RCC 7860 (cell line): ENCODE measurements around the gene C17orf50.
"Not testable (repeated sequence)": the region's sequence is repeated elsewhere in the genome, so short reads cannot be mapped to it uniquely, and the experiment has no call there.

Source experiments
- DNase-seq: peaks from one replicate; pipeline ENCODE4 v3.0.0-alpha.2; 2015; ENCODE audit warnings: low spot score
- FAIRE-seq: peaks from 2 replicates; lab custom pipeline; 2012; peaks lifted over from hg19 to GRCh38; lab: Jason Lieb, UNC

Gene C17orf50

DNA sequence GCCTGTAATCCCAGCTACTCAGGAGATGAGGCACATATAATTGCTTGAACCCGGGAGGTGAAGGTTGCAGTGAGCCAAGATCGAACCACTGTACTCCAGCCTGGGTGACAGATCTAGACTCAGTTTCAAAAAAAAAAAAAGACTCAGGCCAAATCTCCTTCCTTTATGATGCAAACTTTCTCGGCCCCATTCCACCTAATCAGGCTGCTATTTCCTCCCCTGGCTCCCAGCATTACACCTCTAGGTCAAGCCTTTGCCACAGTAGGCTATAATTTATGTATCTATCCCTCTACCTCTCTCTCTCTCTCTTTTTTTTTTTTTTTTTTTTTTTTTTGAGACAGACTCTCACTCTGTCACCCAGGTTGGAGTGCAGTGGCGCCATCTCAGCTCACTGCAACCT lies 9.1 kb upstream of the C17orf50 start:
- DNase-seq, FAIRE-seq: not testable (repeated sequence)

DNA sequence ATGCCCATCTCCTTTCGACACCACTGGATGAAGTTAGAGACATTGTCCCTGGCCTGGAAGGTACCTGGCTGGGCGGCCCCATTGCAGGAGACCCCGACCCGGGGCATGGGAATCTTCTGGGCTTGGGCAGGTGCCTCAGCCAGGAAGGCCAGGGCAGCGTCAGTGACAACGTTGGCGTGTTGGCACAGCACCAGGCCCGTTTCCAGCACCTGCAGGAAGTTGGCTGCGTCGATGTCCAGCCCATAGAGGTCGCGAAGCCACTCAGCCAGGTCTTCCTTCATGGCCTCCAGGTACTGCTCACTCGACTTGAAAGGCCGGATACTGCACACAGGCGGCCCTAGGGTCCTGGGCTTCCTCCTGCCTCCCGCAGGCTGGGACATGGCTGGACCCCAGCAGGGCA lies 8.2 kb upstream of the C17orf50 start:
- no peak for FAIRE-seq
- DNase-seq: no peak

DNA sequence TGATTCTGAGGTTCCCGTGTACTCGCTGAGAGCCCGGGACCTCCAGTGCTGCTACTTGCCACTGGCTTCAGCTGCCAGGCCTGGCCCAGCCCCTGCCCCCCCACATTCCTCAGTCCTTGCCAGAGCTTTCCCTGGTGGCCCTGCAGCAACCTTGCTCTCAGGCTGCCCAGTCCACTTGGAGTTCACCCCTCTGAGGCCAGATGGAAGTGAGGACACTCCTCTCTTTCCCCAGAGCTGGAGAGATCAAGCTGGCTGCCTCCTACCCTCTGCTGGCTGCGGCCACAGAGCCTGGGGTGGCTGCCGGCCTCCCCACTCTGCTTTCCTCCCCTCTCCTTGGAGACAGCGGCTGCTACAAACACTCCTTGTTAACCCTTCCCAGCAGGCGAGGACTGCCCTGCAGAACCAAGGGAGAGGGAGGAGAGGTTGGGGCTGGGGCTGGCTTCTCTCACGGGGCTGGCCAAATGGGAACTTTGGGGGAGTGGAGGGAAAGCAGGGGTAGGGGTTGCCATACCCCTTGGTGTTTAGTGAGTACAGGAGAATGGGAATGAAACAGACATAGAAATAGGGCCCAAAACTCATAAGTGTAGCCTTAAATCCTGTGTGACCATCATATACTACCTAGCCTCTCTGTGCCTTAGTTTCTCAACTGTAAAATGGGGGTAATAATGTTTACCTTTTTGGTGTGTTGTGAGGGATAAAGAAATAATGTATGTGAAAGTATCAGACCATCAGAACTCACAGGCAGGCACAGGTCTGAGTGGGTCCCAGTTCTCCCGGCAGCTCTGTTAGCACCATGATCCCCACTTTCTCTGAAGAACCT lies 7.5 kb upstream of the C17orf50 start, which contains the start of gene GAS2L2:
GAS2L2 (minus strand) TSS at position 295 of the 820 bp plus-strand sequence. CDS start 389 bp downstream, outside the sequence.
- DNase-seq: no peak
- FAIRE-seq: no peak

DNA sequence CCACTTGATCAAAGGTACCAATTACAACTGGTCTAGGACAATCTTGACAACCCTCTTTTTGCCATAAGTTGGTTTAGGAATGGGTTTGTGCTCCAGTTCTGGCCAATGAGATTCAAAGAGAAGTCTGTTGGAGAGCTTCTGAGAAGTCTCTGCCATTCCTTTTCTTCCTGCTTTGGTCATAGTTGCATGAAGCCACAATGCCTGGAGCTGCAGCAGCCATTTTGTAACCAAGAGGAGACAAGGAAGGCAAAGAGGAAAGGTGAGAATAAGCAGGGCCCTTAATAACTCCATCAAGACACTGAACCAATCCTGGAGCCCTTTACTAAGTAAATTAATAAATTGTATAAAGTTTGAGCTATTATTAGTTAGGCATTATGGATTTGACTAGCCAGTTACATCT lies 3.4 kb upstream of the C17orf50 start:
- FAIRE-seq (no peak), DNase-seq (no peak)

DNA sequence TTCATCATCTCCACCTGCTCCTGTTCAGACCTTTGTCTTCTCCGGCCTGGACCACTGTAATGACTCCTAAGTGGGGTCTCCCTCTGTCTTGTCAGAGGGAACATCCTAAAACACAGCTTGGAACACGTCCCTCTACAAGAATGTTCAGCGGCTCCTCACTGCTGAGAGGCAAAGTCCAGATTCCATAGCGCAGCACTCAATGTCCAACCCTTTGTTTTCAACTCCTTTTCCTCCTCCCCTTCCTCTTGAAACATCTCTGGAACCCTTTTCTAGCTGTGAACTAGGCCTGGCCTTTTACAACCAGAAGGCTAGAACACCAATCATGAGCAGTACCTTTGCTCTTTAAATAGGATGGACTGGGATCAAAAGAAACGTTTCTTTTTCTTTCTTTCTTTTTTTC lies 914 bp downstream of the C17orf50 start:
- DNase-seq (no peak), FAIRE-seq (no peak)

DNA sequence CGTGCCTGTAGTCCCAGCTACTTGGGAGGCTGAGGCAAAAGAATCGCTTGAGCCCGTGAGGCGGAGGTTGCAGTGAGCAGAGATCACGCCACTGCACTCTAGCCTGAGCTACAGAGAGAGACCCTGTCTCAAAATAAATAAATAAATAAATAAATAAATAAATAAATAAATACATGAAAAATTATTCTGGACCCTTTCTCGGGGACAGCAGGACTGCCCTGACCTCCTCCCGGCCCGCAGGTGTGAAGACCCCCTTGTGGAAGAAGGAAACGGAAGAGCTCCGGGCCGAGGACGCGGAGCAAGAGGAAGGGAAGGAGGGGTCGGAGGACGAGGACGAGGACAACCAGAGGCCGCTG lies 3.1 kb downstream of the C17orf50 start:
- DNase-seq: no peak
- FAIRE-seq: no peak

DNA sequence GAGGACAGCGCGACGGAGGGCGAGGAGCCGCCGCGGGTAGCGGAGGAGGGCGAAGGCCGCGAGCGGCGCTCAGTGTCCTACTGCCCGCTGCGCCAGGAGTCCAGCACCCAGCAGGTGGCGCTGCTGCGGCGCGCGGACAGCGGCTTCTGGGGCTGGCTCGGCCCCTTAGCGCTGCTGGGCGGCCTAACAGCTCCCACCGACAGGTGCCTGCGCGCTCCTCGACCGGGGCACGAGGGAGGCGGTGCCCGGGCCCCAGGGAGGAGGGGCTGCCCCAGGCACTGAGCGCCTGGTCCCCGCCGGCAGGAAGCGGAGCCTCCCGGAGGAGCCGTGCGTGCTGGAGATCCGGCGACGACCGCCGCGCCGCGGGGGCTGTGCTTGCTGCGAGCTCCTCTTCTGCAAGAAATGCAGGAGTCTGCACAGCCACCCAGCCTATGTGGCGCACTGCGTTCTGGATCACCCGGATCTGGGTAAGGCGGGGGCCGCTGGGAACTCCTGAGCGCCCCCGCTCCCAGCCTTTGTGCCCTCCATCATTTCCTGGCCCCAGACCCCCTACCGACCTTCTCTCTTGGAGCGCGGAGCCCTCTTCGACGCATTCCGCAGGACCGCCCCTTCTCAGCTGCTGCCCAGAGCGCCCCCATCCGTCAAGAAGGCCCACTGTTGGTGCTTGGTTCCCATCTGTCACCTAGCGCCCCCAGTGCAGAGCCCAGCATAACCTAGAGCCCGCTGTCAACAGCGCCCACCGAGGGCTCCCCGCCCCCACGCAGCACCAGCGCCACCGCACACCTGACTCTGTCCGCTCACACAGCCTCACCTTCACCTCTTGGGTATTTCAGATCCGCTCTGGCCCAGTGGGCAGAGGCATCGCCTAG lies 3.7 kb downstream of the C17orf50 start:
- FAIRE-seq: no peak

DNA sequence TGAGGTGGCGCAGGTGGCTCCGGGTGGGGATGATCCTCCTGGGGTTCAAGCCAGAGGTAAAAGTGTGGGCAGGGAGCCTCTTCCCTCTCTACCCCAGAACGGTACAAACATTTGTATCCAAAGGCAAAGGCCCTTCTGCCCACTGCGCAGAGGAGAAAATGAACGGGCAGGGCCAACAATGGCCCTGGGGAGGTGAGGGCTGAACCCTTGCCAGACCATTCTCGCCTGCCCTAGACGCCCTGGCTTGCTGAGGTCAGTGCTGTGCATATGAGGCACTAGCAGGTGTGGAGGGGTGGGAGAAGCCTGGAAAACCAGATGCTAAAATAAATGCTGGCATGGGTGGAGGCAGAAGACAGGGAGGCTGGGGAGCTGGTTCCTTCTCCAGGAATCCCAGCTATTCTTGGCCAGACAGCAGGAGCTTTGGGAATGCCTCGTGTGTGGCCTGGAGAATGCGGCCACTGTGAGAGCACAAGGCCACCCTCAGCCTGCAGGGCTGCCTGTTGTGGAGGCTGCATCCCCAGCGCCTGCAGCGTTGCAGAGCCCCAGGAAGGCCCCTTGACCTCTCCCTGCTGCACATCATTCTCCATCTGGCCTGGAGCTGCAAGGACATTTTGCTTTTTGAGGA lies 4.5 kb downstream of the C17orf50 start:
- no peak for DNase-seq
- FAIRE-seq: no peak

More for the DNA sequence above, 3.7 kb downstream of the C17orf50 start:
- DNase-seq: peak; percentile 81

DNA sequence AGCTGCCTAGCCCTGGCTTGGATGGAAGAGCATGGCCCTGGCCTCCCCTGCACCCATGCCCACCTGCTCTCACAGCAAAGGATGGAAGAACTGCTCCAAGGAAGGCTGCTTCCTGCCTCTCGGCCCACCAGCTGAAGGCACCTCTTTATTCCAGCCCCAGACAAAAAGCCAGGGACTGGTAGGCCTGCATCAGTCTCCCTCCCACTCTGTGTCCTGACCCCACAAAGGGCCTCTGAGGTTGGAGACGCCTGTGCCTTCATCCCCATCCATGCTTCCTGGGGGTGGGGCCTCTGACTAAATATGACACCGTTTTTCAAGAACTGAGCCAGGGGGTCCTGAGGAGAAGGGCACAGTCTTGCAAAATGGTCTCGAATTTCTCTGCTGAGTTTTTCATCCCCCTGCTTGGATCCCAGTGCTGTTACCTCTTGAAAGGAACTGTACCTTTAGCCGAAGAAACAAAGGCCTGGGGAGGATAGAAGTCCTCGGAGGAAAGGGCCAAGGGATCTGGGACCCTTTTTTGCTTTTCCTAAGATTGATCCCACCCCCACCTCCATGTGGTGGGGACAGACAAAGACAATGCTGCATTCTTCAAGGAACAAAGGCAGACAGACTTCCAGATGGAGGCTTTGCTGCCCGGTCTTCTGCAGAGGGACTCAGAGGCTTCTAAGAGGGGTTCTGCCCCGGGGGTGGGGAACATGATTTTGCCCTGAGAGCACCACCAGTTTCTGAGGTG lies 5.2 kb downstream of the C17orf50 start:
- FAIRE-seq: no peak
- no peak for DNase-seq

DNA sequence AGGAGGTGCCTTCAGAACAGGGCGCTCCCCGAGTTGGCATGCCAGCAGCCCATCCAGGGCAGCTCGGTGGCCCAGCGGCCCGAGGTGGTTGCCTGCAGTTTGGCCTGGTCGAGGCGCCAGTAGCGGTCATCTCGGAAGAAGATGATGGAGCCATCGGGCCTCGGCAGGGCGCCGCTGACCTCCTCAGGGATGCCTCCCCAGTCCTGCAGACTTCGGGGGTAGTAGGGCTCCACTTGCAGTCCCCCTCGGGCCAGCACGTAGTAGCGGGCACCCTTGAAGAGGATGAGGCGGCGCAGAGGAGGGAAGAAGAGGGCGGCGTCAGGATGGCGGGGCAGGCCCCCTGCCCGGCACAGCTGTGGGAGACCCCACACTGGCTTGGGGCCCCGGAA lies 5.8 kb downstream of the C17orf50 start:
- FAIRE-seq (no peak), DNase-seq (no peak)

DNA sequence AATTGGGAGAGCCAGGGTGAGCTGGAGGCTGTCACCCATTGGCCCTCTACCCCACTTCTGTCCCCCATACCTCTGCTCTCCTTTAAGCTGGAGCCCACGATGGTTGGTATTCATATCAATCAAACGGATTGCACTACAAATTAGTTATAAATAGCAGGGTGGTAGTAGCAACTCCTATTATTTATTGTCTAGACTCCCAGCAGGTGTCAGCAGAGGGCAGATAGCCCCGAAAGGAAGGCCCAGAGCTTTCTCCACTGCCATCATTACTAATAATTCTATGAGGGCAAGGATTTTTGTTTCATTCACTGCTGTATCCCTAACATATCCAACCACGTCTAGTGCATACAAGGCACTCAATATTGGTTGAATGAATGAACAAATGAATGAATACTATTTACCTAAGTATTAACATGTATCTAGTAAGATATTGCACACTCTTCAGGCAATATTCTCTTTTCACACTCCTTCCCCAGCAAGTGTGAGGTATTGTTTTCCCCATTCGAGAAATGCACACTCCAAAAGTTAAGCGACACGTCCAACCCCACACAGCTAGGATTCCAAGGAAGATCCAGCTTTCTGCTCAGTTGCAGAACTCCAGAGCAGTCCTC lies 6.3 kb downstream of the C17orf50 start:
- no peak for DNase-seq

DNA sequence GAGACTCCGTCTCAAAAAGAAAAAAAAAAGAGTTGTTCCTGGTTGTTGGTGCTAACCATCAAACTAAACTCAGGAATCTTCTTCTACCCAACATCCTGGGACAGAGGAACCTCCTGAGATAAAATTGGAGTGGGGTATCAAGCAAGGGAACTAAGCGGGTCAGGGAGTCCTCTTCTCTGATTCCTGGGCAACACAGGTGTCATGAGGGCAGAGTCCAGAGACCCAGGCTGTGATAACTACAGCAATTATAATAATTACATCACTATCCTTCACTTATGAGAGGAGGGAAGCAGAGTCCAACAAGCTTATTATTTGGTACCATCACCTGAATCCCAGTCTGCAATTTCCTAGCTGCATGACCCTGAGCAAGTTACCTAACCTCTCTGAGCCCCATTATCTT lies 8.1 kb downstream of the C17orf50 start:
- no peak for FAIRE-seq
- DNase-seq: no peak

More for the DNA sequence above, 6.3 kb downstream of the C17orf50 start:
- no peak for FAIRE-seq

DNA sequence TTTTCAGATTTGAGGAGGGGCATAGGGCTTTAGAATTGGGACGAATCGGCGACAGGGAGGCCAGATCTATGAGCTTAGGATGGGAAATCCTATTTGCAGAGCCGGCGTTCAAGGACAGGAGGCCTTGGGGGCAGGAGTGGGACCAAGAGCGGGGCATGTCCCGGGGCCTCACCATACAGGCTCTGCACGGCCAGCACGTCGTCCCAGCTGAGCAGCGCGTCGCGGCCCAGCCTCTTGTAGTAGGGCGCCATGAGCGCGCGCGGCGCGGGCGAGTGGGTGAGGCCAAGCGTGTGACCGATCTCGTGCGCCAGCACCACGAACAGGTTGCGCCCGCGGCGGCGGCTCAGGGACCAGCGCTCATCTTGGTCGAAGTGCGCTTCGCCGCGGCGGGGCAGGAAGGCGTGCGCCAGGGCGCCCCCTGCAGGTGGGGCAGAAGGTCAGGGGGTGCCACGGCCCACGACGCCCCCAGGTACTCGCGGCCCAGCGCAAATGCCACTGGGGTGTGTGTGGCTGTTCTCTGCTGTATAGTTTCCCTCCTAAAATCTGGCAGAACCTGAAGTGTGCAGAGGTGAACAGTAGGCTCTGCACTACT lies 9.3 kb downstream of the C17orf50 start:
- DNase-seq (no peak), FAIRE-seq (no peak)

DNA sequence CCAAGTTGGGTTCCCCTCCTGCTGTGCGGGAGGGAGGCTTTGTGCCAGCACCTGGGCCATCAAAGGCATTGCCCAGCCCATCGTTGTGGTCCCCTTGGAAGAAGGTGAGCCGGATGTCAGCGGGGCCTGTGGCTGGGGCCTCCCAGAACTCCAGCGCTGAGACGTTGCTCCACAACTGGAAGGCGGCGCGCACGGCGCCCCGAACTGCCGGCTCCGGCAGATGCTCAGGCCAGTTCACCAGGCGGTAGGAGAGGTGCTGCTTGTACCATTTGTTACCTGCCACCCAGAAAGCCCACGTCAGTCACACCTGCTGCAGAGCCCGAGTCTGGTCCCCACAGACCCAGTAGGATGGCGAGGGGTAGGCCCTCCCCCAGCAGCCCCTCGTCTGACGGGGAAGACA lies 12.4 kb downstream of the C17orf50 start:
- FAIRE-seq: no peak

DNA sequence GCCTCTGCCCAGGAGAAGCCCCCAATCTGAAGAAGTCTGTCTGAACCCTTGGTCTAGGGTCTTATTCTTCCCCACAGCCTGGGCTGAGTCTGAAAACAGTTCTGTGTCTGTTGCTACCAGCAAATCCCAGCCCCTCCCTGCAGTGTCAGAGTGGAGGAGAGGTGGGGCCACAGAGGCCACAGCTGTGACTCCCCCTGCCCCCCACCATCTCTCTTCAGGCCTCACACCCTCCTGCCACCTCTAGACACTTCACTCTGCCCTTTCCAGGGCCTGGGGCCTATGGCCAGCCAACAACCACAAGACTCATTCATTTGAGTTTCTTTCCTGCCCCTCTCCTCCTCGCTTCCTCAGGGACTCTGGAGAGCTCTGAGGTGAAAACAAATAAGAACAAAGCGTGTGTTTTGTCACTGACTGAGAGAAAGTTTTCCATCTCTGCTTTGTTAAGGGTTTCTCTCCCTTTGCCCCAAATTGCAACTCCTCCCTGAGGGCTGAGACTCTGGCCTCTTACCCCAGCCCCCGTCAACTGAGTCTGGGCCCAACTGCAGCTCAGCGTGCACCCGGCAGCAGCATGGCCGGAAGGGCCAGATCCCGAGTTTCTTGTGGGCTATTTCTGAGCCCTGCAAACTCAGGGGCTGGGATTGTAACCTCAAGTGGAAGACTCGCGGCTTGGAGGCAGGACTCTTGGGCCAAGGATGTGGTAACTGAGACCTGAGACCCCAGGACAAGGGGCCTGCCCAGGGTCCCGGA lies 13.2 kb downstream of the C17orf50 start:
- FAIRE-seq (no peak), DNase-seq (no peak)

More for the DNA sequence above, 12.4 kb downstream of the C17orf50 start:
- no peak for DNase-seq

DNA sequence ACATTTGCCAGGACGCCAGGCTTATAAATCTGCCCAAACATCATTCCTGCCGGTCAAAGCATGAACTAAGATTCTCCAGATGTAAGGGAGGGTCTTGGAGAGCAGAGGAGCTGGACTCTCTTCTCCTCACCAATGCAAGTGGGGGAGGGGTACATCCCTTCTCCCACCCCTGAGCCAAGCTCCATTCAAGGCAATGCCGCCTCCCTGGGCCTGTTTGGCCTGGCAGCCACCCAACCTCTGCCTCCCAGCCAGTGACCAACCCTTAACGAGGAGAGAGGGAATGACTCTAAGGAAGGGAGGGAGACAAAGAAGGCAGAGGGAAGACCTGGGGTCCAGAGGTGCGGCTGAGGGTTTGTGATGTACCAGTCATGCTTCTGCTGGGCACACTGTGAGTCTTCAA lies 13.8 kb downstream of the C17orf50 start:
- DNase-seq: no peak
- FAIRE-seq: no peak

DNA sequence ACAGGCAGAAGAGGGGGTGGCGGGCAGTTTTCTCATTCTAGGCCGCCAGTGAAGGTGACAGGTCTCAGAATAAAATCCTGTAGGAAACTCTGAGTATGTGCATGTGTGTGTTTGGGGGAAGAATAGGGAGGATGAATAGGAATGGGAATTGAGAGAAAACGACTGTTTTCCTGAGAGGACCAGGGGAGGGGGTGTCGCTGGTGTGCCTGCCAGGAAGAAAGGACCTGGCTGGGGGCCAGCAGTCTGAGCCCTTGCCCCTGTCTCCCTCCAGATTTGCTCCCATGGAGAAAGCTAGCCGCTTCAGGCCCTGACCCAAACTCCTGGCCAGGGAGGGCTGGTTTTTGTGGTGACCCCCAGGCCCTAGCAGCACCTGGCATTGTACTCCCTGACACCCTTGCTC lies 14.4 kb downstream of the C17orf50 start:
- DNase-seq (no peak), FAIRE-seq (no peak)

DNA sequence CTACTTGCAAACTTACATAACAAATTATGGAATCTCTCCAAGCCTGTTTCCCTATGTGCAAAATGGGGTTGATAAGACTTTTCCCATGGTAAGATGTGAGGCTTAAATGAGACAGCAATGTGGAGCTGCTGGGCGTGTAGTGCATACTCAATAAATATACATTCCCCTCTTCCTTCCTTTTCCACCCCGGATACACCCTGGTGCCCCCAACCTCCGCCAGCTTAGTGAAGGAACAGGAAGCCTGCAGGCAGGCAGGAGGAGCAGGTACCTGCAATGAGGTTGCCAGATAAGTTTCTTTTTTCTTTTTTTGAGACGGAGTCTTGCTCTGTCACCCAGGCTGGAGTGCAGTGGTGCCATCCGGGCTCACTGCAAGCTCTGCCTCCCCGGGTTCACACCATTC lies 14.9 kb downstream of the C17orf50 start:
- DNase-seq (no peak), FAIRE-seq (no peak)

DNA sequence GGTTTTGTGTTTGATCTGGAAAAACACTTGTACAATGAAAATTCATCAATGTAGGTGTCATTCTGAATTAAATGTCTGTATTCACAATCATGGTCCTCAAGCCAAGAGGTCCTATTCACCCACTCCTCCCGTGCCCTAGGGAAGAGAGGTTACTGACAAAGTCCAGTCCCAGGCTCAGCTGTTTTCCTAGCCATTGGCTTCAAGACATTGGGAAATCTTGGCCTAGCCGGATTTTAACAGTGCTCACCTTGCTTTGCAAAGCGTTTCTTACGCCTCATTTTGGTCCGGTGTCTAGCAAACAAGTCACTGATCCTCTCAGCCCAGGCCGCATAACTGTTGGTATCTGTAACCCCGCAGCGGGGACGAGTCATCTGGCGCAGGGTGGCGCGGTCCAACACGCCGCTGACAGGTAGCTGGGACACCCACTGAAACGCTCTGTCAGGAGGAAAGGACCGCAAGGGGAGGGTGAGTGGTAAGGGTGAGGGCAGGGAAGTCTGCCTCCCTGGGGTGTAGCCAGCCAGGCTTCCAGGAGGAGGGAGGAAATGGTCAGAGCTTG lies 18.0 kb downstream of the C17orf50 start:
- no peak for DNase-seq

More for the DNA sequence above, 18.0 kb downstream of the C17orf50 start:
- no peak for FAIRE-seq
